ENCODE results near the gene GSPT1.

- TF ChIP-seq EP300 (IDR thresholded peaks at IDR 0.05), result no peak
- TF ChIP-seq POLR2A (IDR thresholded peaks at IDR 0.05), result no peak
- no peak for TF ChIP-seq CTCF (IDR thresholded peaks at IDR 0.05)
Observed at GRCh38 chr16:11909653-11910545, 5.9 kb downstream of the GSPT1 start.
